GM23338 (cell line): ENCODE data around the gene TMEM131L. TPM values are rescaled to one million over a fixed set of nuclear protein-coding genes. Genes with fewer than 3 reads are reported as not detected.

ENCODE experiments used
- ATAC-seq: fragments of 200-7000 bp; cut with Tn5 transposase; 3 replicates; pipeline ENCODE4 v1.9.1; 2020
- DNase-seq: peaks from one replicate; pipeline ENCODE4 v3.0.0-alpha.2; 2015; ENCODE audit warnings: low spot score
- H2AFZ ChIP-seq: fragments of 200-600 bp; sonication (generic); 2 replicates; pipeline ENCODE4 v1.8.0; 2016; ENCODE audit warnings: antibody characterized with exemption, mild to moderate bottlenecking, moderate library complexity
- H3F3A ChIP-seq: fragments of 200-600 bp; sonication (generic); replicated peaks from 2 replicates; pipeline ENCODE4 v1.8.0; 2017; ENCODE audit warnings: antibody characterized with exemption, mixed run types, low read depth
- H3K27ac ChIP-seq: fragments of 200-600 bp; sonication (generic); 2 replicates; pipeline ENCODE4 v1.6.1; 2016; ENCODE audit warnings: low read depth
- H3K27me3 ChIP-seq: fragments of 200-600 bp; sonication (generic); 2 replicates; pipeline ENCODE4 v1.8.0; 2016; ENCODE audit warnings: mild to moderate bottlenecking, mixed run types, moderate library complexity; ENCODE audit not compliant: insufficient read depth
- H3K36me3 ChIP-seq: fragments of 200-600 bp; sonication (generic); 2 replicates; pipeline ENCODE4 v1.8.0; 2016; ENCODE audit warnings: mild to moderate bottlenecking; ENCODE audit not compliant: insufficient read depth
- H3K4me1 ChIP-seq: fragments of 200-600 bp; sonication (generic); 2 replicates; pipeline ENCODE4 v1.8.0; 2016; ENCODE audit warnings: mild to moderate bottlenecking, moderate library complexity; ENCODE audit not compliant: insufficient read depth
- H3K4me2 ChIP-seq: fragments of 200-600 bp; sonication (generic); 2 replicates; pipeline ENCODE4 v1.7.1; 2017; ENCODE audit warnings: mixed run types
- H3K4me3 ChIP-seq: fragments of 200-600 bp; sonication (generic); 2 replicates; pipeline ENCODE4 v1.6.1; 2016; ENCODE audit warnings: mixed run types
- H3K79me2 ChIP-seq: fragments of 200-600 bp; sonication (generic); replicated peaks from 2 replicates; pipeline ENCODE4 v1.8.0; 2017; ENCODE audit warnings: mild to moderate bottlenecking; ENCODE audit not compliant: insufficient read depth
- H3K9me2 ChIP-seq: fragments of 200-600 bp; sonication (generic); 2 replicates; pipeline ENCODE4 v1.8.0; 2017; ENCODE audit not compliant: insufficient read depth
- H4K20me1 ChIP-seq: fragments of 200-600 bp; sonication (generic); replicated peaks from 2 replicates; pipeline ENCODE4 v1.8.0; 2017; ENCODE audit warnings: mild to moderate bottlenecking; ENCODE audit not compliant: insufficient read depth
- H3K27ac Mint-ChIP-seq: 2 replicates; pipeline ENCODE4 v1.8.0; 2020; ENCODE audit warnings: inconsistent platforms, mild to moderate bottlenecking, moderate library complexity, mixed read lengths
- H3K27me3 Mint-ChIP-seq: 3 replicates; pipeline ENCODE4 v1.8.0; 2022; ENCODE audit warnings: low read depth, mild to moderate bottlenecking, moderate library complexity, mixed read lengths, inconsistent platforms; ENCODE audit not compliant: insufficient read depth, poor library complexity
- H3K36me3 Mint-ChIP-seq: 3 replicates; pipeline ENCODE4 v1.8.0; 2021; ENCODE audit warnings: low read depth, mild to moderate bottlenecking, inconsistent platforms, moderate library complexity, mixed read lengths
- H3K4me1 Mint-ChIP-seq: 3 replicates; pipeline ENCODE4 v1.8.0; 2020; ENCODE audit warnings: mild to moderate bottlenecking, inconsistent platforms, mixed read lengths
- H3K4me3 Mint-ChIP-seq: 3 replicates; pipeline ENCODE4 v1.8.0; 2021; ENCODE audit warnings: moderate library complexity, mild to moderate bottlenecking, inconsistent platforms, mixed read lengths
- H3K9me3 Mint-ChIP-seq: 3 replicates; pipeline ENCODE4 v1.8.0; 2020; ENCODE audit warnings: moderate library complexity, mild to moderate bottlenecking, inconsistent platforms, mixed read lengths
- CREB1 ChIP-seq: fragments of 250-450 bp; sonication (Bioruptor Pico); IDR thresholded peaks from 2 replicates; pipeline ENCODE4 v1.5.0; 2020; ENCODE audit warnings: low read depth, mild to moderate bottlenecking, moderate library complexity
- POLR2AphosphoS5 ChIP-seq: IDR thresholded peaks from 2 replicates; pipeline ENCODE4 v1.6.1; 2016; ENCODE audit warnings: antibody characterized with exemption, low read depth
- ZNF114 ChIP-seq: fragments of 250-450 bp; sonication (Bioruptor Pico); IDR thresholded peaks from 2 replicates; pipeline ENCODE4 v1.5.0; 2020; ENCODE audit warnings: mild to moderate bottlenecking, moderate library complexity
- polyA plus RNA-seq: library from polyadenylated mRNA; unstranded; fragments of >200 nt; fragmentation: Nextera tagmentation; extraction: Ambion mirVana; gene quantifications from 2 replicates; pipeline ENCODE4 v1.2.1, GENCODE V29; 2016
- total RNA-seq: library from RNA; depleted of rRNA; stranded (reverse); fragments of >200 nt; shearing (Covaris generic); gene quantifications from 2 replicates; pipeline ENCODE4 v1.2.3, GENCODE V29; 2014
- TF ChIP-seq, protein P1 (sequence below): fragments of 250-450 bp; sonication (Bioruptor Pico); IDR thresholded peaks from 2 replicates; pipeline ENCODE4 v1.5.0; 2020; ENCODE audit warnings: mild to moderate bottlenecking, moderate library complexity

The TMEM131L gene
- total and polyA plus RNA-seq, 2 experiments from 2014 or later, result 11.1 to 32.2 TPM

DNA sequence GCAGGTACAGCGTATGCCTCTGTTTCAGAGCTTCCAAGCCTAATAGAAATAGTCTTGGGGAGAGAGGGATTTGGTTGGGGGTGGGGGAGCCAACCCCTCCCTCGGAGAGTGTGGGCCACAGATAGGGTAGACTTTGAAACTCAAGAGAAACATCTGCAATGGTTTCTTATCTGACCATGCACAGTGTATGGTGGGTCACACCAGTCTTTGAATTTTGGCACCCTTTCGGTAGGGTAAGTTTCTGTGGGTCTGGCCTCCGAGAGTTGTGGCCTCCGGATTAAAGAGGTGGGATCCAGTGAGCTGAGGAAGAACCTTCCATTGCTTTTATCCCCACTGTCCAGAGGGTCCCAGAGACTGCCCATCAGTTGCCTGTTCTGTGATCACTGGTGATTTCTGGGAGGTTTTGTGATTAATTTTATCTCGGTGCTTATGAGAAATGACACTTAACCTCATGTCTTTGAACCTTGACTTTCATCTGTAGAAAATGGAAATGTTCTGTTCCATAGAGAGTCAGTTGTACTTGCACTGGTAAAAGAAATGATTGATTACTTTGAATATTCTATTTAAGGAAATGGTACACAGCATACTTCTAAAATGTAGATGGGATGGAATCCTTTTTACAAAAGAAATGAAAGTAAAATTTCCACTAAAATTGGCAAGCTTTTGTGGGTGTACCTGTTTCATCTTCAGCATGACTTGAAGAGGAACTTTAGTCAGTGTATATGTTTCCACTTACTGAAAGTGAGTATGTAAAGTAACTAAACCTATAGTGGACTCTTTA lies 62.7 kb downstream of the TMEM131L start (continued):
- TF ChIP-seq, protein P1, sequence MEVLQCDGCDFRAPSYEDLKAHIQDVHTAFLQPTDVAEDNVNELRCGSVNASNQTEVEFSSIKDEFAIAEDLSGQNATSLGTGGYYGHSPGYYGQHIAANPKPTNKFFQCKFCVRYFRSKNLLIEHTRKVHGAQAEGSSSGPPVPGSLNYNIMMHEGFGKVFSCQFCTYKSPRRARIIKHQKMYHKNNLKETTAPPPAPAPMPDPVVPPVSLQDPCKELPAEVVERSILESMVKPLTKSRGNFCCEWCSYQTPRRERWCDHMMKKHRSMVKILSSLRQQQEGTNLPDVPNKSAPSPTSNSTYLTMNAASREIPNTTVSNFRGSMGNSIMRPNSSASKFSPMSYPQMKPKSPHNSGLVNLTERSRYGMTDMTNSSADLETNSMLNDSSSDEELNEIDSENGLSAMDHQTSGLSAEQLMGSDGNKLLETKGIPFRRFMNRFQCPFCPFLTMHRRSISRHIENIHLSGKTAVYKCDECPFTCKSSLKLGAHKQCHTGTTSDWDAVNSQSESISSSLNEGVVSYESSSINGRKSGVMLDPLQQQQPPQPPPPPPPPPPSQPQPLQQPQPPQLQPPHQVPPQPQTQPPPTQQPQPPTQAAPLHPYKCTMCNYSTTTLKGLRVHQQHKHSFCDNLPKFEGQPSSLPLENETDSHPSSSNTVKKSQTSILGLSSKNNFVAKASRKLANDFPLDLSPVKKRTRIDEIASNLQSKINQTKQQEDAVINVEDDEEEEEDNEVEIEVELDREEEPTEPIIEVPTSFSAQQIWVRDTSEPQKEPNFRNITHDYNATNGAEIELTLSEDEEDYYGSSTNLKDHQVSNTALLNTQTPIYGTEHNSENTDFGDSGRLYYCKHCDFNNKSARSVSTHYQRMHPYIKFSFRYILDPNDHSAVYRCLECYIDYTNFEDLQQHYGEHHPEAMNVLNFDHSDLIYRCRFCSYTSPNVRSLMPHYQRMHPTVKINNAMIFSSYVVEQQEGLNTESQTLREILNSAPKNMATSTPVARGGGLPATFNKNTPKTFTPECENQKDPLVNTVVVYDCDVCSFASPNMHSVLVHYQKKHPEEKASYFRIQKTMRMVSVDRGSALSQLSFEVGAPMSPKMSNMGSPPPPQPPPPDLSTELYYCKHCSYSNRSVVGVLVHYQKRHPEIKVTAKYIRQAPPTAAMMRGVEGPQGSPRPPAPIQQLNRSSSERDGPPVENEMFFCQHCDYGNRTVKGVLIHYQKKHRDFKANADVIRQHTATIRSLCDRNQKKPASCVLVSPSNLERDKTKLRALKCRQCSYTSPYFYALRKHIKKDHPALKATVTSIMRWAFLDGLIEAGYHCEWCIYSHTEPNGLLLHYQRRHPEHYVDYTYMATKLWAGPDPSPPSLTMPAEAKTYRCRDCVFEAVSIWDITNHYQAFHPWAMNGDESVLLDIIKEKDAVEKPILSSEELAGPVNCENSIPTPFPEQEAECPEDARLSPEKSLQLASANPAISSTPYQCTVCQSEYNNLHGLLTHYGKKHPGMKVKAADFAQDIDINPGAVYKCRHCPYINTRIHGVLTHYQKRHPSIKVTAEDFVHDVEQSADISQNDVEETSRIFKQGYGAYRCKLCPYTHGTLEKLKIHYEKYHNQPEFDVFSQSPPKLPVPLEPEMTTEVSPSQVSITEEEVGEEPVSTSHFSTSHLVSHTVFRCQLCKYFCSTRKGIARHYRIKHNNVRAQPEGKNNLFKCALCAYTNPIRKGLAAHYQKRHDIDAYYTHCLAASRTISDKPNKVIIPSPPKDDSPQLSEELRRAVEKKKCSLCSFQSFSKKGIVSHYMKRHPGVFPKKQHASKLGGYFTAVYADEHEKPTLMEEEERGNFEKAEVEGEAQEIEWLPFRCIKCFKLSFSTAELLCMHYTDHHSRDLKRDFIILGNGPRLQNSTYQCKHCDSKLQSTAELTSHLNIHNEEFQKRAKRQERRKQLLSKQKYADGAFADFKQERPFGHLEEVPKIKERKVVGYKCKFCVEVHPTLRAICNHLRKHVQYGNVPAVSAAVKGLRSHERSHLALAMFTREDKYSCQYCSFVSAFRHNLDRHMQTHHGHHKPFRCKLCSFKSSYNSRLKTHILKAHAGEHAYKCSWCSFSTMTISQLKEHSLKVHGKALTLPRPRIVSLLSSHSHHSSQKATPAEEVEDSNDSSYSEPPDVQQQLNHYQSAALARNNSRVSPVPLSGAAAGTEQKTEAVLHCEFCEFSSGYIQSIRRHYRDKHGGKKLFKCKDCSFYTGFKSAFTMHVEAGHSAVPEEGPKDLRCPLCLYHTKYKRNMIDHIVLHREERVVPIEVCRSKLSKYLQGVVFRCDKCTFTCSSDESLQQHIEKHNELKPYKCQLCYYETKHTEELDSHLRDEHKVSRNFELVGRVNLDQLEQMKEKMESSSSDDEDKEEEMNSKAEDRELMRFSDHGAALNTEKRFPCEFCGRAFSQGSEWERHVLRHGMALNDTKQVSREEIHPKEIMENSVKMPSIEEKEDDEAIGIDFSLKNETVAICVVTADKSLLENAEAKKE (CRISPR knock-in tag), result no peak
- TF ChIP-seq CREB1 (CRISPR knock-in tag), result no peak
- TF ChIP-seq POLR2AphosphoS5, result no peak

DNA sequence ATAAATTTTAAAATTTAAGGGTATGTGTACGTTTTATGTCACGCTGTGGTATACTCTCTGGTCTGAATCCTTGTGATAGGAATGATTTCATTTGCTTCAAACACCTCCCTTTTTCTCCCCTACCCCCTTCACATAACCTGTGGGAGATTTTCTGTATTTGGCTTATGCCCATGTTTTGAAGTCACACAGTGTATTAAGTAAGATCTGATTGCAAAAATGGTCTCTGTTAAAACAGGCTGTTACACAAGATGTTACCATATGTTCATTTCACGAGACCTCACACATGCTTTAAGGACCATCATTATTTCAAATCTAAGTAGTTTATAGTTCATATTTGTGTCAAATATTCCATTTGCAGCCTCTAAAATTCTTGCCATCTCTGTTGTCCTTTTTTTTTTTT lies 63.5 kb downstream of the TMEM131L start:
- no peak for ATAC-seq
- no peak overlapping the region for H3K27ac Mint-ChIP-seq
- Histone ChIP-seq H3K4me1 (peaks cover 27% of the 10 kb centered on the region), H3K4me2 (no peak overlapping the region), H3K36me3 (no peaks in the 10 kb centered on the region), H3K9me2 (no peaks in the 10 kb centered on the region), H3K4me3 (no peak overlapping the region), H3K27ac (no peak overlapping the region), H2AFZ (no peak overlapping the region), H3K79me2 (peaks cover 59% of the 10 kb centered on the region), H3K27me3 (no peaks in the 10 kb centered on the region), H3F3A (no peaks in the 10 kb centered on the region), H4K20me1 (no peaks in the 10 kb centered on the region; the same call in 1 of the 2 replicates)
- H3K4me3 Mint-ChIP-seq, result no peak overlapping the region
- peaks cover 30% of the 10 kb centered on the region for H3K4me1 Mint-ChIP-seq
- no peak for DNase-seq
- H3K9me3 Mint-ChIP-seq, result no peaks in the 10 kb centered on the region
- peaks cover 3% of the 10 kb centered on the region for H3K27me3 Mint-ChIP-seq
- H3K36me3 Mint-ChIP-seq, result peaks cover 5% of the 10 kb centered on the region; the same call in 1 of the 3 replicates
- TF ChIP-seq ZNF114 (CRISPR knock-in tag), result no peak
